PC-3 (cell line): Measurements from ENCODE around the gene USHBP1. TPM values are rescaled to one million over a fixed set of nuclear protein-coding genes. Genes with fewer than 3 reads are reported as not detected.

ENCODE experiments used
- ATAC-seq: fragments of 200-7000 bp; cut with Tn5 transposase; 2 replicates; pipeline ENCODE4 v1.9.1; 2020; ENCODE audit warnings: mild to moderate bottlenecking, moderate library complexity
- BruUV-seq: library from RNA; stranded (reverse); fragments of 400-500 nt; replicated peaks from 2 replicates; lab custom pipeline; 2021; lab: Mats Ljungman, UMichigan
- CTCF ChIA-PET: fragments of 300-600 bp; sonication (Branson Sonifier 250); formaldehyde crosslinking; loops from one replicate; lab custom pipeline; 2022; ENCODE audit warnings: antibody characterized with exemption; lab: Charles Lee
- POLR2A ChIA-PET: fragments of 300-600 bp; sonication (Branson Sonifier 250); formaldehyde crosslinking; loops from one replicate; lab custom pipeline; 2022; ENCODE audit warnings: antibody characterized with exemption; ENCODE audit not compliant: unreplicated experiment; lab: Charles Lee
- DNase-seq: peaks from one replicate; pipeline ENCODE4 v3.0.0-alpha.2; 2015
- H2AFZ ChIP-seq: fragments of 300-600 bp; sonication (generic); 2 replicates; pipeline ENCODE4 v1.6.0; 2016; ENCODE audit warnings: antibody characterized with exemption, low read length
- H3F3A ChIP-seq: fragments of 300-600 bp; sonication (generic); one replicate; pipeline ENCODE4 v1.6.0; 2017; ENCODE audit warnings: antibody characterized with exemption, low read length, control low read depth, mild to moderate bottlenecking; ENCODE audit not compliant: unreplicated experiment
- H3K27ac ChIP-seq: fragments of 300-600 bp; sonication (generic); 2 replicates; pipeline ENCODE4 v1.5.1; 2016; ENCODE audit warnings: mild to moderate bottlenecking, low read length
- H3K27me3 ChIP-seq: fragments of 300-600 bp; sonication (generic); 2 replicates; pipeline ENCODE4 v1.6.1; 2016; ENCODE audit warnings: low read length, mixed read lengths
- H3K36me3 ChIP-seq: fragments of 300-600 bp; sonication (generic); 2 replicates; pipeline ENCODE4 v1.6.1; 2016; ENCODE audit warnings: low read depth, mixed run types, low read length, mixed read lengths
- H3K4me1 ChIP-seq: fragments of 300-600 bp; sonication (generic); 2 replicates; pipeline ENCODE4 v1.5.1; 2016; ENCODE audit warnings: low read length; ENCODE audit not compliant: insufficient read depth
- H3K4me2 ChIP-seq: fragments of 300-600 bp; sonication (generic); 2 replicates; pipeline ENCODE4 v1.6.0; 2016; ENCODE audit warnings: low read length
- H3K4me3 ChIP-seq: fragments of 300-600 bp; sonication (generic); 2 replicates; pipeline ENCODE4 v1.5.1; 2016; ENCODE audit warnings: mild to moderate bottlenecking, low read length, mixed read lengths
- H3K79me2 ChIP-seq: fragments of 300-600 bp; sonication (generic); 2 replicates; pipeline ENCODE4 v1.6.1; 2017; ENCODE audit warnings: low read length, mixed read lengths
- H3K9ac ChIP-seq: fragments of 300-600 bp; sonication (generic); 2 replicates; pipeline ENCODE4 v1.6.0; 2016; ENCODE audit warnings: mild to moderate bottlenecking, low read length
- H3K9me2 ChIP-seq: fragments of 300-600 bp; sonication (generic); replicated peaks from 2 replicates; pipeline ENCODE4 v1.6.1; 2016; ENCODE audit warnings: mixed run types, low read length, mixed read lengths
- H3K9me3 ChIP-seq: fragments of 300-600 bp; sonication (generic); 2 replicates; pipeline ENCODE4 v1.6.1; 2016; ENCODE audit warnings: low read length, mixed read lengths
- H4K20me1 ChIP-seq: fragments of 300-600 bp; sonication (generic); 2 replicates; pipeline ENCODE4 v1.6.1; 2016; ENCODE audit warnings: low read length, mixed read lengths
- EZH2 ChIP-seq: fragments of 300-600 bp; sonication (generic); IDR thresholded peaks from one replicate; pipeline ENCODE4 v1.6.1; 2017; ENCODE audit warnings: antibody characterized with exemption, mild to moderate bottlenecking, low read length; ENCODE audit not compliant: unreplicated experiment
- EZH2phosphoT487 ChIP-seq: fragments of 300-600 bp; sonication (generic); IDR thresholded peaks from 2 replicates; pipeline ENCODE4 v1.6.1; 2018; ENCODE audit warnings: mild to moderate bottlenecking, antibody characterized with exemption, low read length, borderline replicate concordance
- intact Hi-C: fragments of 100-400 bp; cut with micrococcal nuclease; formaldehyde crosslinking; loops from 2 replicates; pipeline ENCODE4 v1.9.0; 2023
- total RNA-seq: library from RNA; depleted of rRNA; stranded (reverse); fragments of >200 nt; gene quantifications from 2 replicates; pipeline ENCODE4 v1.2.3, GENCODE V29; 2014
- TF ChIP-seq, protein P1 (sequence below): fragments of 300-600 bp; sonication (generic); conservative IDR thresholded peaks from 2 replicates; pipeline ENCODE4 v1.5.1; 2017; ENCODE audit warnings: antibody characterized with exemption, low read depth, mild to moderate bottlenecking, low read length

Gene USHBP1
- total RNA-seq, 1 experiment from 2014 or later, result not detected

DNA sequence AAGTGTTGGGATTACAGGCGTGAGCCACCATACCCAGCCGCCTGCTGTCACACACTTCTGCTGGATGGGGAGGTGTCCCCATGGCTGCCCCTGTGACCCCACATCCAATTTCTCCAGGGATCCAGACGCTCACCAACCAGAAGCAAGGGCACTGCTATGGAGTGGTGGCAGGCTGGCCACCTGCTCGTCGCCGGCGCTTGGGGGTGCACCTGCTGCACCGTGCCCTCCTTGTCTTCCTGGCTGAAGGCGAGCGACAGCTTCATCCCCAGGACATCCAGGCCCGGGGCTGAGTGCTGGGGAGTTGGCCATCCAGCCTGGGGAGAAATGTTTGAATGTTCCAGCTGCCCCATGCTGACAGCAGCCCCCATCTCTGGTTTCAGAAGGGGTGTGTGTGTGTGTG, 21.7 kb upstream of the USHBP1 start:
- no peaks in the 10 kb centered on the region for H3K9me2 ChIP-seq
- intact Hi-C loops, result no loop called here
- H3F3A ChIP-seq, result no peaks in the 10 kb centered on the region
- POLR2A ChIA-PET, result no interaction called here
- no peak overlapping the region for H3K9ac ChIP-seq
- H3K4me2 ChIP-seq, result no peak overlapping the region
- H3K79me2 ChIP-seq, result no peaks in the 10 kb centered on the region
- no peaks in the 10 kb centered on the region for H3K4me1 ChIP-seq
- H2AFZ ChIP-seq, result no peak overlapping the region
- no peak overlapping the region for H3K27ac ChIP-seq
- no peaks in the 10 kb centered on the region for H3K9me3 ChIP-seq
- CTCF ChIA-PET, result interaction anchor here (0.6 kb wide), 1 partner anchor 31 kb away, joined by 8 read pairs; no protein-coding TSS in a partner anchor
- BruUV-seq, result no TSS peak
- ATAC-seq (no peak), DNase-seq (no peak)
- H3K36me3 ChIP-seq, result no peaks in the 10 kb centered on the region
- H3K4me3 ChIP-seq, result no peak overlapping the region
- H3K27me3 ChIP-seq, result no peaks in the 10 kb centered on the region
- TF ChIP-seq EZH2 (no peak), EZH2phosphoT487 (no peak)
- TF ChIP-seq, protein P1, sequence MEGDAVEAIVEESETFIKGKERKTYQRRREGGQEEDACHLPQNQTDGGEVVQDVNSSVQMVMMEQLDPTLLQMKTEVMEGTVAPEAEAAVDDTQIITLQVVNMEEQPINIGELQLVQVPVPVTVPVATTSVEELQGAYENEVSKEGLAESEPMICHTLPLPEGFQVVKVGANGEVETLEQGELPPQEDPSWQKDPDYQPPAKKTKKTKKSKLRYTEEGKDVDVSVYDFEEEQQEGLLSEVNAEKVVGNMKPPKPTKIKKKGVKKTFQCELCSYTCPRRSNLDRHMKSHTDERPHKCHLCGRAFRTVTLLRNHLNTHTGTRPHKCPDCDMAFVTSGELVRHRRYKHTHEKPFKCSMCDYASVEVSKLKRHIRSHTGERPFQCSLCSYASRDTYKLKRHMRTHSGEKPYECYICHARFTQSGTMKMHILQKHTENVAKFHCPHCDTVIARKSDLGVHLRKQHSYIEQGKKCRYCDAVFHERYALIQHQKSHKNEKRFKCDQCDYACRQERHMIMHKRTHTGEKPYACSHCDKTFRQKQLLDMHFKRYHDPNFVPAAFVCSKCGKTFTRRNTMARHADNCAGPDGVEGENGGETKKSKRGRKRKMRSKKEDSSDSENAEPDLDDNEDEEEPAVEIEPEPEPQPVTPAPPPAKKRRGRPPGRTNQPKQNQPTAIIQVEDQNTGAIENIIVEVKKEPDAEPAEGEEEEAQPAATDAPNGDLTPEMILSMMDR, result no peak
- H4K20me1 ChIP-seq, result no peaks in the 10 kb centered on the region

DNA sequence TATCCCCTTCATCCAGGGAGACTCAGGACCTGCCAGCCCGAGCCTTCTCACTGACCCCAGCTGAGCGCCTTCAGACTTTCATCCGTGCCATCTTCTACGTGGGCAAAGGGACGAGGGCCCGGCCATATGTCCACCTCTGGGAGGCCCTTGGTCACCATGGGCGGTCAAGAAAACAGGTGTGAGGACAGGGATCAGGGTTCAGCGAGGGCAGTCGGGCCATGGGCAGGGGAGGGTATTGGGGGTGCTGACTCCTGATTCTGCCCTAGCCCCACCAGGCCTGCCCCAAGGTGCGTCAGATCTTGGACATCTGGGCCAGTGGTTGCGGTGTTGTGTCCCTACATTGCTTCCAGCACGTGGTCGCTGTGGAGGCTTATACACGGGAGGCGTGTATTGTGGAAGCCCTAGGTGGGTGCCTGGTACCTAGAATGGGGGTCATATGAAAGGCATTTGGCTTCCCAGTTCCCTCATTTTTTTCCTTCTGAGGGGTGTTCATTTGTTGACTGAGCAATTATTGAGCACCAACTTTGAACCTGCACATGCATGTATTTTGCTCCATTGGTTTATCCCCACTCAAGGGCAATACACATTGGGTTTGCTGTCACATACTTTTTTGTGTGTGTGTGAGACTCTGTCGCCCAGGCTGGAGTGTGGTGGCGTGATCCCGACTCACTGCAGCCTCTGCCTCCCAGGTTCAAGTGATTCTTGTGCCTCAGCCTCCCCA, 21.0 kb upstream of the USHBP1 start:
- Histone ChIP-seq H3K27me3 (no peaks in the 10 kb centered on the region), H3F3A (no peaks in the 10 kb centered on the region), H3K9me2 (no peaks in the 10 kb centered on the region), H3K36me3 (no peaks in the 10 kb centered on the region), H2AFZ (no peak overlapping the region), H3K27ac (no peak overlapping the region), H3K9me3 (no peaks in the 10 kb centered on the region), H3K9ac (no peak overlapping the region), H3K4me3 (no peak overlapping the region), H3K4me2 (no peak overlapping the region), H3K79me2 (no peaks in the 10 kb centered on the region), H3K4me1 (no peaks in the 10 kb centered on the region), H4K20me1 (no peaks in the 10 kb centered on the region)
- CTCF ChIA-PET, result interaction anchor here (0.6 kb wide), 1 partner anchor 48 kb away, joined by 5 read pairs; no protein-coding TSS in a partner anchor
- no peak for TF ChIP-seq EZH2
- TF ChIP-seq, protein P1, result no peak
- no peak for TF ChIP-seq EZH2phosphoT487
- ATAC-seq (no peak), DNase-seq (no peak)
- POLR2A ChIA-PET, result no interaction called here
- no TSS peak for BruUV-seq
- intact Hi-C loops, result no loop called here

- no peak for DNase-seq
- no peaks in the 10 kb centered on the region for H3F3A ChIP-seq
- no peak overlapping the region for H3K27ac ChIP-seq
- H4K20me1 ChIP-seq, result no peaks in the 10 kb centered on the region
- H3K27me3 ChIP-seq, result no peaks in the 10 kb centered on the region
- BruUV-seq, result no TSS peak
- H3K9ac ChIP-seq, result no peak overlapping the region
- TF ChIP-seq EZH2phosphoT487 (no peak), EZH2 (no peak)
- TF ChIP-seq, protein P1, result no peak
- ChIA-PET CTCF (no interaction called here), POLR2A (no interaction called here)
- H3K4me3 ChIP-seq, result no peak overlapping the region
- no peak overlapping the region for H3K4me2 ChIP-seq
- H3K4me1 ChIP-seq, result no peaks in the 10 kb centered on the region
- H3K79me2 ChIP-seq, result no peaks in the 10 kb centered on the region
- no peaks in the 10 kb centered on the region for H3K9me2 ChIP-seq
- intact Hi-C loops, result loop anchor here (2.0 kb wide), 1 partner anchor 79 kb away; no protein-coding TSS in a partner anchor
- no peak for ATAC-seq
- no peaks in the 10 kb centered on the region for H3K9me3 ChIP-seq
- H2AFZ ChIP-seq, result no peak overlapping the region
- no peaks in the 10 kb centered on the region for H3K36me3 ChIP-seq
Observed at GRCh38 chr19:17283504-17283996, 19.0 kb upstream of the USHBP1 start.
